H1 (cell line): Measurements from ENCODE around the gene MAP2K1. TPM values are rescaled to one million over a fixed set of nuclear protein-coding genes. Genes with fewer than 3 reads are reported as not detected.

Experiments
- ASH2L ChIP-seq: fragments of 200-600, 300-600 bp; sonication (generic); IDR thresholded peaks from one replicate; pipeline ENCODE4 v1.7.1; 2017; ENCODE audit warnings: low read length
- ATF3 ChIP-seq: IDR thresholded peaks from 2 replicates; pipeline ENCODE4 v1.6.1; 2011; ENCODE audit warnings: low read depth, mild to moderate bottlenecking, low read length; ENCODE audit not compliant: insufficient read depth
- BACH1 ChIP-seq: IDR thresholded peaks from 2 replicates; pipeline ENCODE4 v1.6.1; 2012; ENCODE audit warnings: low read length, improper control_type of control experiment
- CHD1 ChIP-seq: IDR thresholded peaks from 2 replicates; pipeline ENCODE4 v1.6.1; 2012; ENCODE audit warnings: low read depth, low read length, improper control_type of control experiment
- CHD2 ChIP-seq: IDR thresholded peaks from 2 replicates; pipeline ENCODE4 v1.6.1; 2012; ENCODE audit warnings: low read length, improper control_type of control experiment
- CREB1 ChIP-seq: IDR thresholded peaks from 2 replicates; pipeline ENCODE4 v1.6.1; 2012; ENCODE audit warnings: inconsistent platforms
- EGR1 ChIP-seq: IDR thresholded peaks from 2 replicates; pipeline ENCODE4 v1.6.1; 2011; ENCODE audit warnings: low read depth, low read length, borderline replicate concordance
- GTF2F1 ChIP-seq: IDR thresholded peaks from 2 replicates; pipeline ENCODE4 v1.6.1; 2012; ENCODE audit warnings: low read depth, low read length, improper control_type of control experiment, borderline replicate concordance
- HDAC6 ChIP-seq: IDR thresholded peaks from one replicate; pipeline ENCODE4 v1.7.1; 2012; ENCODE audit warnings: low read depth, mild to moderate bottlenecking, inconsistent platforms, low read length, moderate library complexity
- JUN ChIP-seq: IDR thresholded peaks from 2 replicates; pipeline ENCODE4 v1.6.1; 2011; ENCODE audit warnings: low read depth, mild to moderate bottlenecking, improper control_type of control experiment, low read length
- KDM1A ChIP-seq: fragments of 200-600, 300-600 bp; sonication (generic); IDR thresholded peaks from 2 replicates; pipeline ENCODE4 v1.7.1; 2016; ENCODE audit warnings: mild to moderate bottlenecking, low read length, borderline replicate concordance
- MAFK ChIP-seq: IDR thresholded peaks from 2 replicates; pipeline ENCODE4 v1.6.1; 2012; ENCODE audit warnings: low read depth, mild to moderate bottlenecking, improper control_type of control experiment, low read length
- MAX ChIP-seq: IDR thresholded peaks from 2 replicates; pipeline ENCODE4 v1.6.1; 2012; ENCODE audit warnings: inconsistent platforms
- NRF1 ChIP-seq: IDR thresholded peaks from 2 replicates; pipeline ENCODE4 v1.6.1; 2011; ENCODE audit warnings: mild to moderate bottlenecking, low read depth, low read length, improper control_type of control experiment
- PHF8 ChIP-seq: fragments of 200-600 bp; sonication (generic); conservative IDR thresholded peaks from 2 replicates; pipeline ENCODE4 v1.7.1; 2012; ENCODE audit warnings: low read depth, mild to moderate bottlenecking, inconsistent platforms, low read length, moderate library complexity
- POLR2A ChIP-seq, 2 experiments: IDR thresholded peaks; 1 replicate in 1 of 2; 2 replicates in 1 of 2; pipeline ENCODE4 v1.6.1; 2011; ENCODE audit warnings: low read depth in 2 of 2, low read length in 2 of 2, mild to moderate bottlenecking in 2 of 2; ENCODE audit errors: control extremely low read depth in 1 of 2
- RAD21 ChIP-seq, 2 experiments: IDR thresholded peaks in 1 of 2; conservative IDR thresholded peaks in 1 of 2; 2 replicates each; pipeline ENCODE4 v1.6.1; 2011; ENCODE audit warnings: low read depth in 2 of 2, low read length in 2 of 2, improper control_type of control experiment in 1 of 2, inconsistent platforms in 1 of 2, mild to moderate bottlenecking in 1 of 2, moderate library complexity in 1 of 2
- RXRA ChIP-seq: IDR thresholded peaks from 2 replicates; pipeline ENCODE4 v1.6.1; 2011; ENCODE audit warnings: low read depth, mild to moderate bottlenecking, low read length, moderate library complexity; ENCODE audit not compliant: insufficient read depth
- SIRT6 ChIP-seq: IDR thresholded peaks from one replicate; pipeline ENCODE4 v1.7.1; 2012; ENCODE audit warnings: low read length, inconsistent platforms
- SIX5 ChIP-seq: IDR thresholded peaks from 2 replicates; pipeline ENCODE4 v1.6.1; 2011; ENCODE audit warnings: mild to moderate bottlenecking, low read depth, low read length
- SP1 ChIP-seq: IDR thresholded peaks from 2 replicates; pipeline ENCODE4 v1.6.1; 2011; ENCODE audit warnings: low read depth, low read length
- SP4 ChIP-seq: IDR thresholded peaks from 2 replicates; pipeline ENCODE4 v1.6.1; 2012; ENCODE audit warnings: low read length, inconsistent platforms
- TAF7 ChIP-seq: optimal IDR thresholded peaks from 2 replicates; pipeline ENCODE3; 2011; ENCODE audit warnings: low read depth, mild to moderate bottlenecking, inconsistent platforms, low read length, moderate library complexity, borderline replicate concordance
- ZNF274 ChIP-seq: IDR thresholded peaks from 2 replicates; pipeline ENCODE4 v1.7.0; 2012; ENCODE audit warnings: low read length, borderline replicate concordance; ENCODE audit errors: extremely low read depth
- polyA plus RNA-seq, 7 experiments: library from polyadenylated mRNA; depleted of rRNA in 3 of 7; stranded (reverse) in 5 of 7; unstranded in 2 of 7; fragments of >200 nt in 5 of 7; fragments of 200-250 nt in 2 of 7; gene quantifications; 1 replicate in 5 of 7; 2 replicates in 1 of 7; 4 replicates in 1 of 7; pipeline versions ENCODE4 v1.2.1 to v1.2.3, GENCODE V29; 2011 to 2013; ENCODE audit warnings: missing spikeins in 2 of 7, mixed read lengths in 2 of 7
- total RNA-seq: library from RNA; stranded (reverse); fragmentation: NEBNext Ultra II Directional; extraction: Animal tissue kit (Norgen Biotek cat#: 25700); gene quantifications from 2 replicates; pipeline ENCODE4 v1.2.1, GENCODE V29; 2021

Gene MAP2K1
- total and polyA plus RNA-seq, 2 of the 8 experiments (the other 6 are each of a cell fraction or from before 2014, with no cell fraction given): 54.7 to 78.2 TPM

- TF ChIP-seq SIRT6 (no peak), CREB1 (peak; percentile 98), MAFK (no peak), RAD21 (IDR thresholded peaks at IDR 0.05 in 1 of 2, conservative IDR thresholded peaks at IDR 0.05 in 1 of 2; ENCODE audit: low read depth in 2 of 2, low read length in 2 of 2) (peak; percentile 29 to 56; a peak in 3 of 4 replicates), CHD1 (no peak), NRF1 (peak; percentile 4; the same call in 1 of the 2 replicates), GTF2F1 (no peak; the same call in 1 of the 2 replicates), PHF8 (no peak; the same call in none of the 2 replicates), HDAC6 (no peak), KDM1A (no peak), RXRA (0 out of 2 replicates have a peak, but pooled peaks have one; percentile 2), ZNF274 (no peak), TAF7 (peak; percentile 65), BACH1 (no peak), JUN (no peak), CHD2 (peak; percentile 59), SP1 (0 out of 2 replicates have a peak, but pooled peaks have one; percentile 55), MAX (peak; percentile 43; the same call in 1 of the 2 replicates), POLR2A (IDR thresholded peaks at IDR 0.05; ENCODE audit: control extremely low read depth in 1 of 2, low read depth in 2 of 2, low read length in 2 of 2) (peak; percentile 57 to 91), ATF3 (peak; percentile 81), ASH2L (peak; percentile 96), SIX5 (no peak), EGR1 (no peak), SP4 (peak; percentile 77; the same call in 1 of the 2 replicates)
Measured at GRCh38 chr15:66497502-66498455, 111.1 kb downstream of the MAP2K1 start, which contains the start of gene SNAPC5 (continued).
